ENCODE results near the gene AKAP6. TPM values are rescaled to one million over a fixed set of nuclear protein-coding genes. Genes with fewer than 3 reads are reported as not detected.

The AKAP6 gene
- total and polyA plus RNA-seq, 2 of the 8 experiments (the other 6 are each of a cell fraction or from before 2014, with no cell fraction given): 0.09 to 0.89 TPM

- no peak overlapping the region for H2AFZ ChIP-seq (ENCODE audit: low read length)
These were observed 168.2 kb downstream of the AKAP6 start for GRCh38 chr14:32497248-32497647.

More at GRCh38 chr14:32497248-32497647, 168.2 kb downstream of the AKAP6 start:
- Histone ChIP-seq H4K5ac (ENCODE audit: insufficient read length, low read depth, low read length) (no peak overlapping the region), H3K9me3 (ENCODE audit: insufficient read depth in 2 of 2, low read depth in 1 of 2, low read length in 1 of 2) (no peaks in the 10 kb centered on the region), H3K23ac (ENCODE audit: insufficient read length) (no peak overlapping the region), H4K20me1 (replicated peaks in 1 of 2; ENCODE audit: control insufficient read depth in 1 of 2, insufficient read depth in 2 of 2, low read length in 2 of 2) (no peaks in the 10 kb centered on the region), H3K79me1 (ENCODE audit: low read depth, low read length) (no peaks in the 10 kb centered on the region), H2AK5ac (ENCODE audit: low read depth, low read length) (no peak overlapping the region), H3K27ac (ENCODE audit: low read depth, low read length) (no peak overlapping the region), H3K4me1 (replicated peaks in 1 of 4; ENCODE audit: control insufficient read depth in 3 of 4, insufficient read depth in 4 of 4, low read length in 3 of 4) (no peaks in the 10 kb centered on the region), H2BK15ac (ENCODE audit: low read length) (no peak overlapping the region), H2BK5ac (ENCODE audit: low read depth, low read length) (no peak overlapping the region), H3K14ac (ENCODE audit: insufficient read length) (no peak overlapping the region), H3K79me2 (ENCODE audit: control insufficient read depth in 1 of 2, insufficient read depth in 2 of 2, low read length in 2 of 2) (no peaks in the 10 kb centered on the region), H3K36me3 (ENCODE audit: control insufficient read depth in 2 of 4, insufficient read depth in 4 of 4, low read length in 3 of 4) (no peaks in the 10 kb centered on the region), H3K4ac (replicated peaks; ENCODE audit: insufficient read length, low read depth, low read length) (no peak overlapping the region), H3K18ac (ENCODE audit: extremely low read depth, low read length) (no peak overlapping the region), H2BK120ac (replicated peaks; ENCODE audit: low read depth, low read length) (no peak overlapping the region), H3K56ac (replicated peaks; ENCODE audit: insufficient read length, low read depth, low read length) (no peak overlapping the region), H2BK12ac (ENCODE audit: low read depth, low read length) (no peak overlapping the region), H3K23me2 (ENCODE audit: low read depth, low read length) (no peaks in the 10 kb centered on the region), H3K4me3 (ENCODE audit: extremely low read depth in 1 of 4, insufficient read depth in 2 of 4, low read depth in 3 of 4, low read length in 4 of 4) (no peak overlapping the region), H4K91ac (replicated peaks; ENCODE audit: insufficient read length, low read length) (no peak overlapping the region), H4K8ac (ENCODE audit: extremely low read depth, insufficient read depth, low read length) (no peak overlapping the region), H3K9ac (replicated peaks in 1 of 4; ENCODE audit: extremely low read depth in 1 of 4, low read depth in 3 of 4, low read length in 3 of 4) (no peak overlapping the region), H3K4me2 (ENCODE audit: insufficient read depth in 1 of 2, low read depth in 2 of 2, low read length in 2 of 2) (no peak overlapping the region), H2BK20ac (ENCODE audit: low read length) (no peak overlapping the region), H3K27me3 (replicated peaks in 1 of 4; ENCODE audit: control insufficient read depth in 3 of 4, extremely low read depth in 1 of 4, insufficient read depth in 3 of 4, low read length in 3 of 4) (no peaks in the 10 kb centered on the region)
- DNase-seq (ENCODE audit: low read depth in 1 of 2, low spot score in 2 of 2) (no peak), FAIRE-seq (no peak)
- ChIA-PET CTCF (ENCODE audit: partially characterized antibody) (no interaction called here), POLR2A (ENCODE audit: partially characterized antibody) (no interaction called here)
- TF ChIP-seq KDM4A (IDR thresholded peaks at IDR 0.05; ENCODE audit: low read depth, low read length, severe bottlenecking) (no peak), ATF3 (IDR thresholded peaks at IDR 0.05; ENCODE audit: insufficient read depth, low read depth, low read length) (no peak), TEAD4 (IDR thresholded peaks at IDR 0.05; ENCODE audit: low read depth, low read length) (no peak), E2F6 (IDR thresholded peaks at IDR 0.05) (no peak), ZNF274 (IDR thresholded peaks at IDR 0.05; ENCODE audit: borderline replicate concordance, extremely low read depth, low read length) (no peak), RBBP5 (IDR thresholded peaks at IDR 0.05; ENCODE audit: borderline replicate concordance, low read depth, low read length) (no peak), CTBP2 (IDR thresholded peaks at IDR 0.05; ENCODE audit: borderline replicate concordance, insufficient read depth, insufficient read length, low read length) (no peak), POU5F1 (IDR thresholded peaks at IDR 0.05; ENCODE audit: low read depth, low read length) (no peak), TBP (IDR thresholded peaks at IDR 0.05; ENCODE audit: low read depth, low read length) (no peak), BRCA1 (IDR thresholded peaks at IDR 0.05; ENCODE audit: low read depth, low read length) (no peak), NANOG (IDR thresholded peaks at IDR 0.05; ENCODE audit: insufficient read depth, low read depth, low read length, poor library complexity, severe bottlenecking) (no peak), CBX8 (IDR thresholded peaks at IDR 0.05; ENCODE audit: borderline replicate concordance, low read depth, low read length) (no peak), POLR2AphosphoS5 (IDR thresholded peaks at IDR 0.05; ENCODE audit: low read depth, low read length) (no peak), RAD21 (IDR thresholded peaks at IDR 0.05 in 1 of 2, conservative IDR thresholded peaks at IDR 0.05 in 1 of 2; ENCODE audit: low read depth in 2 of 2, low read length in 2 of 2) (no peak)
